NCI-H82 treated with DMSO at 0.1 percent for 48 hours (cell line): ENCODE data around the gene C1QBP.
"Not testable (repeated sequence)": the region's sequence is repeated elsewhere in the genome, so short reads cannot be mapped to it uniquely, and the experiment has no call there.

Source experiments
- DNase-seq: peaks from one replicate; lab custom pipeline; 2025; ENCODE audit not compliant: unreplicated experiment; lab: John Stamatoyannopoulos, UW

The C1QBP gene

DNA sequence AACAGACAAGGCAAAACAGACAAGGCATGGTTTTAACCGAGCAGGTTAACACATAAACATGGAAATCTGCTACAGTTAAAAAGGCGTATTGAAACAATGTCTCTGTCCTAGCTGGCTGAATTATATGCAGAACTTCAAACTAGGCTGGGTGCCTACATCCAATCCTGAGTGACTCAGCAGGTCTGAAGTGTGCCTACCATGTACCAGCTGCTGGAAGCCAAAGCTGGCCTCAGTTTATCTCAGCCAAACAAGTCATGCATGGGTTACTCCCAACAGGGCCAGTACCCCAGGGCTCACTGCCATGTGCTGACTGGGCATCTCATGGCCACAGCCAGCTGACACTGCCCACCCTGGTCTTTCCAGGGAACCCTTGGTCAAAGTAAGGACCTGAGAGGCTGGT lies 4.0 kb downstream of the C1QBP start:
- no peak for DNase-seq

DNA sequence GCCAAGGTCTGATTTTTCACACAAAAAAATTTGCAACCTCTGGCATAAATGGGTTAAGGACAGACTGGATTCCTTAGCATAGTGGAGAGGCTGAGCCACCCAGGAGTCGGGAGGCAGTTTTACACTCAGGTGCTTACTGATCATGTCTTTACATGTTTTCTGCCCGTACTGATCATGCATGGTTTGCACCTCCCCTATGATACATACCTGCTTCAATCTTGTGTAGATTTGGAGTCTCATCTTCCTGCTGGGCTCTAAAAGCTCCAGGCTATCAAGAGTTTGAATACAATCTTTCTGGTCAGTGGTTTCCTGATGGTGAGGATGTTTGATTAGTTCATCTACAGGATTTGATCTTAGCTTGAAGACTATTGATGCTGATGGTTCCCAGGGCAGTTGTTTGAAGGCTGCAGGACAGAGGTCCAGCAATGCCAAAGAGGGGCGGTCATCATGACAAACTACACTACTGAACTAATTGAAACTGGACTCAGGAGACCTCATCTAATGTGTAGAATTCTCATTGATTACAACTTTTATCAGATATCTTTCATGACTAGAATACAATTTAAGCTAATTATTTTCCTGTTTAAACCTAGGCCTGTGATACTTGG lies 6.9 kb downstream of the C1QBP start:
- no peak for DNase-seq

DNA sequence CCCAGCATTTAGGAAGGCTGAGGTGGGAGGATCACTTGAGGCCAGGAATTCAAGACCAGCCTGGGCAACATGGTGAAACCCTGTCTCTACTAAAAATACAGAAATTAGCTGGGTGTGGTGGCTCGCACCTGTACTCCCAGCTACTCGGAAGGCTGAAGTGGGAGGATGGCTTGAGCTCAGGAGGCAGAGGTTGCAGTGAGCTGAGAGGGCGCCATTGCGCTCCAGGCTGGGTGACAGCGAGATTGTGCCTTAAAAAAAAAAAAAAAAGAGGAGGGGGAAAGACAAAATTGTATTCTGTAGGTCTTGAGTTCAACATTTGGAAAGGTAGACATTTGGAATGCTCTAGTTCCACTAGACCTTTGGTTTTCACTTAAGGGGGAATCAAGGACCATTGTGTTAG lies 7.7 kb downstream of the C1QBP start:
- DNase-seq, result not testable (repeated sequence)

DNA sequence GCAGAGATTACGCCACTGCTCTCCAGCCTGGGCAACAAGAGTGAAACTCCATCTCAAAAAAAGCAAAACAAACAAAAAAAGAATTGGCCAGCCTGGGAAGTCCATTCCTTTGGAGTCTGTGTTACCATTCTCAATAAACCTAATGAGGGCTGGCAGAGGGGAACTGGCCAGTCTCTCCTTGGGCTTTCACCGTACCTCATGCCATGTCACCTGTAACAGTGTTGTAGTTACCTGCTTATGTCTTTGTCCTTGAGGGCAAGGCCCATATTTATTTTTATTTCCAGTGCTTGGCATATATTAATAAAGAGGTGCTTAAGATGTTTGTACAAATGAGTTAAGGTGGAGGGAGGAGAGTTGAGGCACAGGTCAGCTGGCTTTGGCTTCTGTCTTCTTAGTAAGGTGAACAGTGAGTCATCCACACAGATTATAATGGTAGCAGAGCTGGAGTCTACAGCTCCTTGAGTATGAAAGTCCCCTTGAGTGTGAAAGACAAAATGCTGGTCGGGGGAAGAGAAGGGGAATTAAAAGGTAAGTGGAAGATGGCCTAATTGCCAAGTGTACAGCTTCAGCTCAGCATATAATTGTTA lies 8.4 kb downstream of the C1QBP start:
- no peak for DNase-seq

DNA sequence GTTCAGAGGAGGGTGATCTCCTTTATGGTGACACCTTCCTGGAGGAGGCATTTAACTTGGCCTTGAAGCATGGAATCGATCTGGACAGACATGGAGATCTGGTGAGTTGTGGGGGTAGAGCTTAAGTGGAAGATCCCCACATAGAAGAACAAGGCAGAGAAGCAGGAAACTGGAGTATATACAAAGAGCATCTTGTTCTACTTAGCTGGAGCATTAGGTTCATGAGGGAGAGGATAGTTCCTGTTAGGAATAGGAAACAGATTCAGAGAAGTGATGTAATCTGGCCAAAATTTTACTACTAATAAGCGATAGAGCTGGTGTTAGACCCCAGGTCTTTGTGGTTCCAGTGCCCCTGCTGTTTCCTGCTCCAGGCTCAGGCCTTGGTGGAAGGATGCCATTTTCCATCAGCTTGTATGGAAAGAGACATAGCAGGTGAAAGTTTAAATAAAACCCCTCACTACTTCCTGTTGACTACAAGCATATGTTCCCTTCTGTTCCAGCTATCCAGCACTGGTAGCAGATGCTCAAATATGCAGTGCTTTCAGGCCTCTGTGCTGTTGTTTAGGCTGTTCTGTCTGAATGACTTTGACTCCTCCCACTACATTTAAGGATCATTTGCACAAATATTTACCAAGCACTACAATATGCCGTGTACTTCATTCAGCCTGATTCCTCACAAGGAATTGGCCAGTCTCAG lies 9.6 kb downstream of the C1QBP start:
- DNase-seq, result no peak

DNA sequence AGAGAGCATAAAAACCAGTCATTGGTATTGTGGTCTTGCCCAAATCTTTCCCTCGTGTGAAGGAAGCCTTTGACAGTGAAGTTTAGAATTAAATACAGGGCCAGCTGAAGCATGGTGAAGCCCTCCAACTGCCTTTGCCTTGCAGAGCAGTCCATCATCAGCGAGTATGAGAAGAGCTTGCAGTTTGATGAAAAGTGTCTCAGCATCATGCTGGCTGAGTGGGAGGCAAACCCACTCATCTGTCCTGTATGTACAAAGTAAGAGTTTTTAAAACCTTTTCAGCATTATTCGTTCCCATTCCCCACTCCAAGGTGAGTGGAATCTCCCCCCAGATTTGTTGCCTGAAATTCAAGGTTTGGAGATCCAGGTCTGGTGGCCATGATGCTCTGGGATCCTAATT lies 13.1 kb downstream of the C1QBP start:
- no peak for DNase-seq

DNA sequence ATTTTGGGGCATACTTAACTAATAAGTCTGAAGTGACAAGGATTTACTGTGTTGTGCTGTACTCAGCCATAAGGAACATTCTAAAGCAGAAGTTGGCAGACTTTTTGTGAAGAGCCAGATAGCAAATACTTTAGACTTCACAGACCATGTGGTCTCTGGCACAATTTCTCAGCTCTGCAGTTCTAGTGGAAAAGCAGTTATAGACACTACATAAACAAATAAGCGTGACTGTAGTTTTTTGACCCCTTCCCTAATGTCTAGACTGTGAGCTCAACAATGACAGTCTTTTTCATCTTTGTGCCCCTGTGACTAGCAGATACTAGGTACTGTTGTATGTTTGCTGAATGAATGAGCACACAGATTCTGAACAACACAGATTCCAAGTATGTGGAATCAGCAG lies 14.0 kb downstream of the C1QBP start:
- DNase-seq, result no peak

DNA sequence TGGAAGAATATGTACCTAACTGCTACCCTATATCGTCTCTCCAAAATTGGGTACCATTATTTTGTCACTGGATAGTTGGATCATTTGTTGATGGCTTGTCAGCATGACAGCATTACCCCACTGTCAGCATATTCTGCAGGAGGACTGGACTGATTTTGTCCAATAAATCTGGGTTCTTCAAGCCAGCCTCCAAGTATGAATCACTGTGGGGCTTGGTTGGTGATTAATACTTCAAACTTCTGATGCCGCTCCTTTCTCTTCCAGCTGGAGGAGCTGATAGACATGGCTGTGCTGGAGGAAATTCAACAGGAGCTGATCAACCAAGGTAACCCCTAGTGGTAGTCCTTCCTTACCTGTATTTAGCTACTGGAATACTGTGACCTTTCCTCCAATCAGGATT lies 16.4 kb downstream of the C1QBP start:
- DNase-seq, result no peak

DNA sequence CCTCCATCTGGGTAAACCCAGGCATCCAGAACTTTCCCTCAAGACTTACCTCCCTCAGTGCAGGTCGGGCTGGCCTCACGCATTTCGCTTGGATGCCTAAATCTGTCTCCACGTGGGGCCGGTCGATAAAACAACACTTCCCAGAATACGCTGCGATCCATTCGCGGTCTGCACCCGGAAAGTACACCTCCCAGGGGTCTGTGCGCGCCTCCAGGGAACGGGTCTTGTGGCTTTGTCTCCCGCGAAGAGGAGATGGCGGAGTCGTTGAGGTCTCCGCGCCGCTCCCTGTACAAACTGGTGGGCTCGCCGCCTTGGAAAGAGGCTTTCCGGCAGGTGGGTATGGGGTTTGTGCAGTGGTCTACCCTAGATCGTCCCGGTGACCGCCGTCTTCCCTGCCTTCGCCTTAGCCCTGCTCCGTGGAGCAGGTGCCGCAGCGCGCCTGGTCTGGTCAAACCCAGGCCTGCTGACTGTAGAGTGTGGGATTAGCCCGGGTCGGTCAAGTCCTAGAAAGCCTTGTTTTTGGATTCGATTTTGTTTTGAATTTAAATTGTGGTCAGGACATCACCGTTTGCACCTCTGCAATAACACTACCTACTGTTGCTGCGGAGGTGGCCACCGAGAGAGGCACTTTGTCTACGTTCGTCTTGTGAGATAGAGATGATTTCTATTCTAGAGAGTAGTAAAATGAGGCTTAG lies 18.8 kb downstream of the C1QBP start, which contains the start of gene RPAIN:
Gene RPAIN, plus strand, starts transcription at position 224 of the 695 bp plus-strand sequence. Its CDS starts 29 bp downstream, at position 253.
- peak; percentile 96 for DNase-seq

DNA sequence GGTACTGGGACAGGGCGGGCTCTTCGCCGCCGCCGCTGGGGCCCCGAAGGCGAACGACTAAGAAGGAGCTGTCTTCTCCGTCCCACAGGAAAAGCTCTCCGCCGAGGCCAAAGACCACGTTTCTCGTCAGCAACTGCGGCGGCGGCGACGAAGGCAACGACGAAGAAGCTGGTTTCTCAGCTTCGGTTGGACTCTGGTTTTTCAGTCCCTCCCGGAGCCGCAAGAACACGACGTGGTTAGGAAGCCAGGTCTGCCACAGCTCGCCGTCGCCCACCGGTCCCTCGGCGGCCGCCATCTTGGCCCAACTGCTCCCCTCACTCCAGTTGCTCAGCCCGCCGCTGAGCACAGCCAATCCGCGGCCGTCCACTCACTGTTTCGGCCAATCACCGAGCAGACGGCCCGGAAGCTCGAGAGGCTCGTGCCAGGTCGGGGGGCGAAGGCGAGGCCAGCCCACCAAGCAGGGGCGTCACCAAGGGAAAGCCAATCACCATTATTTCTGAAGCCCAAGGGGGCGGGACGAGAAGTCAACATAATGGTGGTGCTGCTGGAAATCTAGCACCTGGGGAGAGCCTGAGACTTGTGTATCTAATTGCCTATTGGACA lies 19.5 kb downstream of the C1QBP start, which contains the start of gene NUP88:
Gene NUP88, minus strand, starts transcription at position 307 of the 603 bp plus-strand sequence. Its CDS starts 12 bp downstream, at position 295.
- DNase-seq, result peak; percentile 99

DNA sequence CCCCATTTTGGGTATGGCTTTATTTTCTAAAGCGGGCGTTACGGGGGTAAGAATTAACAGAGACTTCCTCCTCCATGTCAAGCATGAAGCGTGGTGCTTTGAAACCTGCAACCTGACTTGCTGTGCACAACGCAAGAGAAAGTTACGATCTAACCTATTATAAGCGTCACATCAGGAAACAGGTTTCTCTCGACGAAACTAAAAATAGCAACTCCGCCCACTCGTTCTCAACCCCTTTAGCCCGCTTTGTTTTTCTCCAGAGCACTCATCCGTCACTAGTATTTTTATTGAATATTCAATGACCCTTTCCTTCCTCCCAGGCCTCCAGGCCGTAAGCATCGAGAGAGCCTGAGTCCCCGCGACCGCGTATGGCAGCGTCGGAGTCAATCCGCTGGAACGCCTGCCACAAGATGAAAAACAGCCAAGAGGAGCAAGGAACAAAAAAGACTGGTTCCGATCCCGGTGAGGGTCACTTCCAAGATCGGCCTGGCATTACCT lies 20.0 kb downstream of the C1QBP start:
- DNase-seq, result no peak

DNA sequence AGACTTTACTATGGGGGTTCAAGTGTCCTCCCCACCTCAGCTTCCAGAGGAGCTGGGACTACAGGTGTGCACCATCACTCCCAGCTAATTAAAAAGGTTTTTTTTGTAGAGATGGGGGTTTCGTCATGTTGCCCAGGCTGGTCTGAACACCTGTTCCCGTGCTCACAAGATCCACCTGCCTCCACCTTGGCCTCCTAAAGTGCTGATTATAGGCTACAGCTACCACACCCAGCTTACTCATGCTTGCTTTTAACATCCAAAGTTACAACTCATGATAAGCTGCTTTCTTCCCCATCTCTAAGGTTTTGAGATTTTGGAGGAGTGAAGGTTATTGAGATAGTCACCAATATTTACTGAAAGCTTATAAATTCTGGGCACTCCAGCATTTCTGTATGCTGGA lies 22.1 kb downstream of the C1QBP start:
- no peak for DNase-seq

DNA sequence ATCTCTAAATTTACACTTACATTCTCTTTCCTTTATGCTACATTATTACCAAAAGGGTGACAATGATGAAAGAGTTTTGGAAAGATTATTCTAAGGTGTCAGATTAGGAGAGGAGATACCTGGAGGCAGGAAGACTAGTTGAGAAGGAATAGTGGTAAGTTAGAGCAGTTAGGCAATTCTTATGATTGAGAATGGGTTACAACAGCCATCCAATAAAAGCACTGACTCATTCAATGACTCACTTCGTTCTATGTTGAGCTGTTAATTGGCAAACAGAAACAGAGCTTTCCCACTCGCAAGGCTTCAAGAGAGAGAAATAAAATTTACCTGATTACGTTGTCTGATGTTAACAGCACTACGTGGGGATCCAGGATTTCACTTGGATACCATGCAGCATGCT lies 25.3 kb downstream of the C1QBP start:
- DNase-seq, result no peak

DNA sequence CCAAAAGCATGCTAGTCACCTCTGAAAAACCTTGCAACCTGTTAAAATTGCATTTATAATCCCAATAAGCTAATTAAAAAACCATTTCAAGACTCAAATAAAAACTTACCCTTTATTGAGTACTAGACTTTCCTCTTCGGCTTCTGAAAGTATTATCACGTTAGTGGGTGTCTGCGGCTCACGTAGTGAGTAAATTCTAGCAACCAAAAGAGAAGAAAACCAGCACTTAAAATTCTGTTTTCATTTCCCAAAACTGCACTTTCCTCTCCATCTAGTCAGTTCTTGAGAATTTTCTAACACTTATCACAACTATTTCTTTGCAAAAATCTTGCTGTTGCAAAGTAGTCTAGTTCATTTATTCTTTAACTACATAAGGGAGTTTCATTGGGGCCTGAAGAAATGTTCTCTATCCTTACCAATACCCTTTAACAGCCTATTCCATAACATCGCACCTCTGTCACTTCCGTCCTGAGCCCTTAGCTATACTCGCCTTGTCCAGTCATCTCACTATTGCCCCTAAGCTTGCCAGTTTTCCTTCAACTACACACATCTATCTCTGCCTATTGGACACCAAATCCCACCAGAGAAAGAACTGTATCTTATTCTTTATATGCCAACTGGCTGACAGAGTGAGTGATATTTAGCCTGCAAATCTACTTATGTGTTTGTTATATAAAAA lies 28.2 kb downstream of the C1QBP start:
- DNase-seq, result no peak

DNA sequence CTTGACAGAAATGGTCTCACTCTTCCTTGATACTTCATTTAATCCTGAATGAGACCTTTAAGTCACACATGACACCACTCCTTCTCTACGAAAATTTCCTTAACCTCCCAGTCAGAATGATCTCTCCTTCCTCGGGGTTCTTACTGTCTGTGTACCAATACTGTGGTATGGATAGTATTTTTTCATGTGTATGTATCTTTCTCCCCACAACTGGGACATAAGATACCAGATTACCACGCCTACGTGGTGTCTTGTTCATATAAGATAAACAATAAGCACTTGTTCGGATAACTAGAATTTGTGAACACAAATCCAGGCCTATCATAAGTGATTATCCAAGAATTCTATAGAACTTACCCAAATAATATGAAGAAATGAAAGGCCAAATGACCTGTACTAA lies 30.8 kb downstream of the C1QBP start:
- DNase-seq, result no peak

DNA sequence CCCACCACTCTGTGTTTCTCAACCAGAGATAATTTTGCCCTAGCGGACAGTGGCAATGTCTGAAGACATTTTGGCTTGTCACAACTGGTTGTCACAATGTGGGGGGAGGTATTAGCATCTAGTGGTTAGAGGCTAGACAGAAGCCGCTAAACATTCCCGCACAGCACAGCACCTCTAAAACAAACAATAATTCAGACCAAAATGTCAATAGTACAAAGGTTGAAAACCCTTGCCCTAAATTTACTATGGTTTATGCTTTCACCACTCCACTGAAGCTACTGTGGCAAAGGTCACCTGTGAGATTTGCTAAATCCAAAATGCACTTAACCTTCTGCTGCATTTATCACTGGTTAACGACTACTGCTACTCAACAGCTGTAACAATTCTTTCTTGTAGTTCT lies 33.6 kb downstream of the C1QBP start:
- no peak for DNase-seq

DNA sequence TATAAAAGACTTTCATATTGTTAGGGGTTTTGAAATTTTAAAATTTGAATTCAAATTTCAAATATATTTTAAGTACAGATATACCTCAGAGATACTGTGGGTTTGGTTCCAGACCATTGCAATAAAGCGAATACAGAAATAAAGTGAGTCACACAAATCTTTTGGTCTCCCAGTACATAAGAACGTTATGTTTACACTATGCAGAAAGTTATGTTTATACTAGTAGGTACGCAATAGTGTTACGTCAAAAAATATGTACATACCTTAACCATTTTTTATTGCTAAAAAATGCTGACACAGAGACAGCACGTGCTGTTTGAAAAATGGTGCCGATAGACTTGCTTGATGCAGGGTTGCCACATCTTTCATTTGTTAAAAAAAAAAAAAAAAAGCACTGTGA lies 39.2 kb downstream of the C1QBP start:
- DNase-seq, result no peak

DNA sequence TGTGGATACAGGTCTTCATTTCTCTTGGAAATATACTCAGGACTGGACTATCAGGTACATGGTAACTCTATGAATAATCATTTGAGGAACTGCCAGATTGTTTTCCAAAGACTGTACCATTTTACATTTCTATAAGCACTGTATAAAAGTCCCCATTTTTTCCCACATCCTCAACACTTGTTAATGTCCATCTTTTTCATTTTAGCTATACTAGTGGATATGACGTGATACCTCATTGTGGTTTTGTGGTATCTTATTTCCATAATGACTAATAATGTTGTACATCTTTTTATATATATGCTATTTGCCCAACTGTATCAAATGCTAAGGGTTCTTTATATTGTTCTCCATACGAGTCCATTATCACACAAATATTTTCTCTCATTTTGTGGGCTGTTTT lies 42.3 kb downstream of the C1QBP start:
- DNase-seq, result no peak

DNA sequence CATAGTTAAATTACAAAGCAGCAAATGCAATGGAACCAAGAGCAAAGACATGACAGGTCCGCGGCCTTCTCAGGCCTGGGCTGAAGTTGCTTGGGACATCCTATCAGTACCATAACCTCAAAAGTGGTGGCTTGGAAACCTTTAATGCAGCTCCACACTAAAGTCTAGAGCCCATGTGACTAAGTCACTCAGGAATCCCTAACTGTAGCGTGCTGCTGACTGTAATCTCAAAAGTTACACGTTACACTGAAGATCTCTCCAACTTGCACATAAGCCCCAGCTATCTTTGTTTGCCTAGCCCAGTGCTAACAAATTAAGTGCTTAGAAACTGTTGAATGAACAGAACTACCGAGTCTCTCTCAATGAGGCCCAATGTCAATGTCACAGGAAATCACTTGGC lies 47.3 kb downstream of the C1QBP start:
- no peak for DNase-seq
